ENCODE measurements around the gene NPIPA1.
"Not testable (repeated sequence)": the region's sequence is repeated elsewhere in the genome, so short reads cannot be mapped to it uniquely, and the experiment has no call there.

NPIPA1 gene

DNA sequence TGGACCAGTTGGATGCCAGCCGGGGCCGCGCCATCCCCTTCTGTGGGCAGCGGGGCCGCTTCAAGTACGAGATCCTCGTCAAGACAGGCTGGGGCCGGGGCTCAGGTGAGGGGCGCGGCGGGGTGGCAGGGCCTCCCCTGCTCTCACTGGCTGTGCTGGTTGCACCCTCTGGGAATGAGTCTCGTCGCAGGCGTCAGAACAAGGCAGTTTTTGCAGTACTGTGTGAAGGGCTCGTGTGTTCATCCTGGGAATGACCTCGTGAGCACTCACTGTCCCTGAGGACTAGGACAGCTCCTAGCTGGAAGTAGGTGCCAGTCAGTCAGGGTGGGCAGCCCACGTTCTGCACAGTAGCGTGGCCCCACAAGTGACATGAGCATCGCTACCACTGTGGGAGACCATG is 6.3 kb upstream of the NPIPA1 start:
- not testable (repeated sequence) for DNase-seq

DNA sequence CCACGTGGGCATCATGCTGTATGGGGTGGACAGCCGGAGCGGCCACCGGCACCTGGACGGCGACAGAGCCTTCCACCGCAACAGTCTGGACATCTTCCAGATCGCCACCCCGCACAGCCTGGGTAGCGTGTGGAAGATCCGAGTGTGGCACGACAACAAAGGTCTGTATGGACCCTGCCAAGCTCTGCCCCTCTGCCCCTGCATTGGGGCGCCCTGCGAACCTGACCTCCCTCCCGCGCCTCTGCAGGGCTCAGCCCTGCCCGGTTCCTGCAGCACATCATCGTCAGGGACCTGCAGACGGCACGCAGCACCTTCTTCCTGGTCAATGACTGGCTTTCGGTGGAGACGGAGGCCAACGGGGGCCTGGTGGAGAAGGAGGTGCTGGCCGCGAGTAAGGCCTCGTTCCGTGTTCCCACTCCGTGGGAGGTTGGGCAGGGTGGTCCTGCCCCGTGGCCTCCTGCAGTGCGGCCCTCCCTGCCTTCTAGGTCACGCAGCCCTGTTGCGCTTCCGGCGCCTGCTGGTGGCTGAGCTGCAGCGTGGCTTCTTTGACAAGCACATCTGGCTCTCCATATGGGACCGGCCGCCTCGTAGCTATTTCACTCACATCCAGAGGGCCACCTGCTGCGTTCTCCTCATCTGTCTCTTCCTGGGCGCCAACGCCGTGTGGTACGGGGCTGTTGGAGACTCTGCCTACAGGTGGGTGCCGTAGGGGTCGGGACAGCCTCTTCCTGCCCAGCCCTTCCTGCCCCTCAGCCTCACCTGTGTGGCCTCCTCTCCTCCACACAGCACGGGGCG is 4.5 kb upstream of the NPIPA1 start:
- not testable (repeated sequence) for DNase-seq

DNA sequence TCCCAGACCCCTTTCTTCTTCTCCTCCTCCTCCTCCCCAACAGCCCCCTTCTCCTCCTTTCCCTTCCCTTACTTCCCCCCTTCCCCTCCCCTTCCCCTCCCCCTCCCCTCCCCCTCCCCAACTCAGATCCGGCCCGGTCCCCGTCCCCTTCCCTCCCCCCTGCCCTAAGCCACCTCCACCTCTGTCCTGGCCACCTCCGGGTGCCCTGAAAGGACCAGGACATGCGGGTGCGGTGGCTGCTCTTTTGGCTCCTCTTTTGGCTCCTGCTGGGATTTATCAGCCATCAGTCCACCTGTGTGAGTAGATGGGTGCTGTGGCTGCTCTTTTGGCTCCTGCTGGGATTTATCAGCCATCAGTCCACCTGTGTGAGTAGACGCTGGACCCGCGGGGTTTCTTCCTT is 751 bp downstream of the NPIPA1 start:
- DNase-seq, result not testable (repeated sequence)

DNA sequence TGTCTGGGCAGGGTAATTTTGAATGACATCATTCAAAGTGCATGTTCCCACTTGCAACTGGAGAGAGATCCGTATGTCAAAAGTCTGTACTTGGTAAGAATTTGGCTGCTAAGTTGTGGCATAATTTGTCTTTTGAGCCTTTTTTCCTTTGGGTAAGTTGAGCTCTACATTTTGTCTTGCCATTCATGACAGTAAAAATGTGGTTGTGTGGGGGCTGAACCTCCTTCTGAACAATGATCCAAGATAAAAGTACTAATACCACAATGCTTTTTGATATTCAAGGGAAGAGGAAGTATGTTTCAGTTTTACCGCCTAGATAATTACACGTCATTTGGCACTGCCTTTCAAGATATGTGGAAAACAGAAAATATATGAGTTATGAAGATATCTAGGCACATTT is 5.4 kb downstream of the NPIPA1 start:
- DNase-seq, result not testable (repeated sequence)

DNA sequence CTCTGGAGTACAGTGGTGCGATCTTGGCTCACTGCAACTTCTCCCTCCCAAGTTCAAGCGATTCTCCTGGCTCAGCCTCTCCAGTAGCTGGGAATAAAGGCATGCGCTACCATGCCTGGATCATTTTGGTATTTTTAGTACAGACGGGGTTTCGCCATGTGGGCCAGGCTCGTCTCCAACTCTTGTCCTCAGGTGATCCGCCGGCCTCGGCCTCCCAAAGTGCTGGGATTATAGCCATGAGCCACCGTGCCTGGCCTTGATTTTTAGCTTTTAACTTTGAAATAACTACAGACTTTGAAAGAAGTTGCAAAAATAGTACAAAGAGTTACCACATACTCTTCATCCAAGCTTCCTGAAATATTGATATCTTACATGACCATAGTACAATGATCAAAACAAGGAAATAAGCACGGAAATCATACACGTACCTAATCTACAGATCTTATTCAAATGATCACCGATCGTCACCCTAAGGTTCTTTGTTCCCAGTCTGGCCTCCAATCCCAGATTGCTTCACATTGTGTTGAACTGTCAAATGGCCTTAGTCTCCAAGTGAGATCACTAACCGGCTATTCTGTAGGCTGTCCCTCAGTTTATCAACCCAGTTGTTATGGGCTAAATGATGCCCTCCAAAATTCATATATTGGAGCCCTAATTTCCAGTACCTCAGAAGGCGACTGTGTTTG is 18.4 kb downstream of the NPIPA1 start:
- no peak for DNase-seq

DNA sequence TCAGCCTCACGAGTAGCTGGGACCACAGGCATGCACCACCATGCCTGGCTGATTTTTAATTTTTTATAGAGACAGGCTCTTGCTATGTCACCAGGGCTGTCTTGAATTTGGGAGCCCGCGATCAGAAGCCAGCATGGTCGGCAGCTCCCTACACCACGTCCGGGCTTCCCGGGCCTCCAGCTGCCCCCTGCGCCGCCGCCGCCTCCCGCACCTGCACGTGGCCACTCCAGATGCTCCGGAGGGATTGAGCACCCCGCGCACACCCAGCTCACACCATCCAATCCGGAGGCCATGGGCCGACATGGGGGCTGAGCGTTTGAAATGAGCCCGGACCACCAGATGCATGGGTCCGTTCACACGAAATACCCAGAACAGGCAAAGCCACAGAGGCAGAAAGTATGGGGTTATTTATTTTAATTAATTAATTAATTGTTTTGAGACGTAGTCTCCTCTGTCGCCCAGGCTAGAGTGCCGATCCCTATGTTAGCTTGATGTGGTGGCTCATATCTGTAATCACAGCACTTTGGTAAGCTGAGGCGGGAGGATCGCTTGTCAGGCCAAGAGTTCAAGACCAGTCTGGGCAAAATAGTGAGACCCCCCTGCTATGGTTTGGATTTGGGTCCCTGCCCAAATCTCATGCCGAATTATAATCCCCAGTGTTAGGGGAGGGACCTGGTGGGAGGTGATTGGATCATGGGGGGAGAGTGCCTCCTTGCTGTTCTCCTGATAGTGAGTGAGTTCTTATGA is 20.5 kb downstream of the NPIPA1 start:
- DNase-seq, result no peak

DNA sequence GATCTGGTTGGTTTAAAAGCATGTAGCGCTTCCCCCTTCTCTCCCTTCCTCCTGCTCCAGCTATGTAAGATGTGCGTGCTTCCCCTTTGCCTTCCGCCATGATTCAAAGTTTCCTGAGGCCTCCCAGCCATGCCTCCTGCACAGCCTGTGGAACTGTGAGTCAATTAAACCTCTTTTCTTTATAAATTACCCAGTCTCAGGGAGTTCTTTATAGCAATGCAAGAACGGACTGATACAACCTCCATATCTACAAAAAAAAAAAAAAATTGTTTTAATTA is 21.0 kb downstream of the NPIPA1 start:
- no peak for DNase-seq

DNA sequence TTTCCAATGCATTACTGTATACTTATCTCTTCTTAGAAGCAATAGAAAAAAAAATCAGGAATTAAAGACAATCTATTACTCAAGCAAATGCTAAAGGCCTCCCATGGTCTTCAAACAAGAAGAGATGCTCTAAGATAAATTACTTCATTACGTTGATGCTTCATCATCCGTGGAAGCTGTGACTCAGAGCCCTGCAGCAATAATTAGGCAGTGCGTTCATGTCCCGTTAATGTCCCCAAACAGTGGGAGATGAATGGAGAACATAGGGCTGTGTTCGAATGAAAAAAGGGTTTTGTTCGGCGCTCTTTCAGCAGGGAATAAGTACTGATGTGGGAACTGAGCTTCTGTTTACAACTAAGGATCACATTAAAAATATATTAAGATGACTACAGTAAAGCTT is 21.7 kb downstream of the NPIPA1 start:
- DNase-seq, result no peak

DNA sequence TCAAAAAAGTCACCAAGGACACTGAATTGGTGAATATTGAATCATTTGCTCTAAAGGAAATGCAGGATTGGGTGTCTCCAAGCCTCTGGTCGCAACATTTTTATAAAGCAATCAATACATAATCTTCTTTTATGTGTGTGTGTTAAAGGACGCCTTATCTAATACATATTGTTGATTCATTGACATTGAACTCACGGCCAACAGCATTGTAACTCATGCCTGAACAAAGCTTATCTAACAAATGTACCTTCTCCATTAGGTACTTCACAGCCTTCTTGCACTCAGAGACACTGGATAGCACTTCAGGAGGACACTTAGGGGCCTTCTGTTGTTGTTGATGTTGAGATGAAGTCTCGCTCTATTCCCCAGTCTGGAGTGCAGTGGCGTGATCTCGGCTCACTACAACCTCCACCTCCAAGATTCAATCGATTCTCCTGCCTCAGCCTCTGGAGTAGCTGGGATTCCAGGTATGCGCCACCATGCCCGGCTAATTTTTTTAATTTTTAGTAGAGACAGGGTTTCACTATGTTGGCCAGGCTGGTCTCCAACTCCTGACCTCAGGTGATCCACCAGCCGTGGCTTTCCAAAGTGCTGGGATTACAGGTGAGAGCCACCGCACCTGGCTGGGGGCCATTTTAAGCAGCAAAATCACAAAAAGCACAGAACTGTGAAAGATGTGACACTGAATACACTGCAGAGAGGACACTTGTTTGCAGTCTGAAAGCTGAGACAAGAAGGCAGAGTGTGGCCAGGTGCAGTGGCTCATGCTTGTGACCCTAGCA is 24.4 kb downstream of the NPIPA1 start:
- no peak for DNase-seq

DNA sequence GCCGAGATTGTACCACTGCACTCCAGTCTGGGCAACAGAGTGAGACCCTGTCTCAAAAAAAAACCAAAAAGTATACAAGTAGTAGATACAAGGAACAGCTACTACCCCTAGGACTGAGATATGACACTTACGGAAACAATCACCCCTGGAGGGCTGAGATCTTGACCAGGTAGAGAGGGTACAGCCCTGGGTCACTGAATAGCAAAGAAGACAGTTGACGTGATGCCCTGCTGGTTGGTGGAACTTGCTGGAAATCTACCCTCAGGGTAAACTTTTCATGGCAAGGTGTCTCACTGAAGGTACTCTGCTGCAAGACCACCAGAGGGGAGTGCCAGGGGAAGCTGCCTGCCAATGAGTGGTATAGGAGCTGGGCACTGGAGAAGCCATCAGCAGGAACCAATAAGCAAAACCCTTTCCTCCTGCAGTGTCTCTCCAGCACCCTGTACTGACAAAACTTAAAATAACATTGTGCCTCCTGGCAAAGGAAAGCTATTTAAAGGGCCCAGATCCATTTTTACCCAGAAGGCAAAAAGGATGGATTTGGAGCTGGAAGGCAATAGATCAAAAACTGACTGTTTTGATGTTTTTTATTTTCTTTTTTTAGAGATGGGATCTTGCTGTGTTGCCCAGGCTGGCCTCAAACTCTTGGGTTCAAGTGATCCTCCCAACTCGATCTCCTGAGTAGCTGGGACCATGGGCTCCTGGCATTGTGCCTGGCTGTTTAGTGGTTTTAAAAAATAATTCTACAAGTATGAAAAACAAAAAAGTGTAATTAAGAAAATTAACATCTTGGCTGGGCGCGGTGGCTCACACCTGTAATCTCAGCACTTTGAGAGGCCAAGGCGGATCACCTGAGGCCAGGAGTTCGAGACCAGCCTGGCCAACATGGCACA is 26.3 kb downstream of the NPIPA1 start:
- no peak for DNase-seq

DNA sequence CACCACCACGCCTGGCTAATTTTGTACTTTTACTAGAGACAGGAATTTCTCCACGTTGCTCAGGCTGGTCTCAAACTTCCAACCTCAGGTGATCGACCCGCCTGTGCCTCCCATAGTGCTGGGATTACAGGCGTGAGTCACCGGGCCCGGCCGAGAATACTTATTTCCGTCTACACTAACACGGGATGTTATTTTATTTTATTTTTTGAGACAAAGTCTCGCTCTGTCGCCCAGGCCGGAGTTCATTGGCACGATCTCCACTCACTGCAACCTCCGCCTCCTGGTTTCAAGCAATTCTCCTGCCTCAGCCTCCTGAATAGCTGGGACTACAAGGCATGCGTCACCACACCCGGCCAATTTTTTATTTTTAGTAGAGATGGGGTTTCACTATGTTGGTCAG is 28.1 kb downstream of the NPIPA1 start:
- DNase-seq, result no peak

DNA sequence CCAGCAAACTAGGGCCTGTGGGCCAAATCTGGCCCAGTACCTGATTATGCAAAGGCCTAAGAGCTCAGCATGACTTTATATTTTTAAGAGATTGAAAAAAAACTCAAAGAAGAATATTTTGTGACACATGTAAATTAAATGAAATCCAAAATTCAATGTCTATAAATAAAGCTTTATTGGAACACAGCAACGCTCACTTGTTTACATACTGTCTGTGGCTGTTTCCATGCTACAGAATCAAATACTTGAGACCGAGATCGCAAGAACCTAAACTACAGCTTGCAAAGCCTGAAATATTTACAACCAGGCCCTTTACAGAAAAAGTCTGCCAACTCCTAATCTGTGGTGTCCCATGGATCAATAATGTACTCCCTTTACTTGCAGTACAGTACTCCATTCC is 32.6 kb downstream of the NPIPA1 start:
- DNase-seq, result not testable (repeated sequence)

DNA sequence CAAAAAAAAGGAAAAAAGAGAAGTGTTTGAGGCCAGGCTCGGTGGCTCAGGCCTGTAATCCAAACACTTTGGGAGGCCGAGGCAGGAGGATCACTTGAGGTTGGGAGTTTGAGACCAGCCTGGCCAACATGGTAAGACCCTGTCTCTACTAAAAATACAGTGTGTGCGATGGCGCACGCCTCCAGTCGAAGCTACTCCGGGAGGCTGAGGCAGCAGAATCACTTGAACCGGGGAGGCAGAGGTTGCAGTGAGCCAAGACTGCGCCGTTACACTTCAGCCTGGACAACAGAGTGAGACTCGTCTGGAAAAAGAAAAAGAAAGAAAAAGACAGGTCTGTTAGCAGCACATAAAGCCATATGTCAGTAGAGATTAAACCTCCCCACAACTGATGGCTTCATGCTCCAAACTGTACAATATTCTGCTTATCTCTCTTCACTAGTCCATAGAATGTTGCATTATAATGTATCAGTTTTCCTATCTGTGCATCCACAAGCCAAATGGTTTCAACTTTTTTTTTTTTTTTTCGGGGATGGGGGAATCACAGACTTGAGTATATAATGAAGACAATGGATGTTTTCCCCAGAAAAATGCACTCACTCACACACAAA is 34.5 kb downstream of the NPIPA1 start:
- DNase-seq, result not testable (repeated sequence)

DNA sequence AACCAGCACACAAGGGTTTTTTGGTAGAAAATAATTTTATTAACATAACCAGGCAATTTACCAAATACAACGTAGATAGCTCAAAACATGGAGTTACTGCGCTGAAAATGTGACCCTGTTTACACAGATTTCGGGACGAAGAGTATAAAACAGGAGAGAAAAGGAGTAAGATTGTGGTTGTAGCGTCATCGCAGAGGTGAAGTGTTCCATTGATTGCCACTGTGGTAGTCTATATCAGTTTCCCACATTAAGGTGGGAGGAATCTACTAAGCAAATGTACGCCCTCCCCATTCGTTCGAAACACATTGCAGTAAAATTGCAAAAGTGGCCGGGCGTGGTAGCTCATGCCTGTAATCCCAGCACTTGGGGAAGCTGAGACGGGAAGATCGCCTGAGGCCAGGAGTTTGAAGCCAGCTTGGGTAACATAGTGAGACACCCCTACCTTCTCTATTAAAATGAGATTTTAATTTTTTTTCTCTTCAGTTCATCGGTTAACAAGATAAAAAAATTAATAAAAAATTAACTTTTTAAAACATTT is 36.6 kb downstream of the NPIPA1 start:
- DNase-seq, result not testable (repeated sequence)

DNA sequence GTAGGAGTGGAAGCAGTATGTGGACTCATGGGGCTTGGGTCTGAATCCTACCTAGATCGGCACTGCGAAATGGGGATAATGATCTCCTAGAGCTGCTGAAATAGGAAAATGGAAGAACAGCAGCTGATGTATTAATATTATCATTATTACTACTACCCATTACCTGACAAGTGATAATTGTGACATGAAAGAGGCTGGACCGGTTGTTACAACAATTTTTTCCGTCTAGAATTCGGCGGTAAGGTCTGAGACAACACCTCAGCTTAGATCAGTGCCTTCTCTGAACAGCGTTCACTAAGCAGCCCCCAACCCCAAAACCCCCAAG is 37.0 kb downstream of the NPIPA1 start:
- DNase-seq, result not testable (repeated sequence)

DNA sequence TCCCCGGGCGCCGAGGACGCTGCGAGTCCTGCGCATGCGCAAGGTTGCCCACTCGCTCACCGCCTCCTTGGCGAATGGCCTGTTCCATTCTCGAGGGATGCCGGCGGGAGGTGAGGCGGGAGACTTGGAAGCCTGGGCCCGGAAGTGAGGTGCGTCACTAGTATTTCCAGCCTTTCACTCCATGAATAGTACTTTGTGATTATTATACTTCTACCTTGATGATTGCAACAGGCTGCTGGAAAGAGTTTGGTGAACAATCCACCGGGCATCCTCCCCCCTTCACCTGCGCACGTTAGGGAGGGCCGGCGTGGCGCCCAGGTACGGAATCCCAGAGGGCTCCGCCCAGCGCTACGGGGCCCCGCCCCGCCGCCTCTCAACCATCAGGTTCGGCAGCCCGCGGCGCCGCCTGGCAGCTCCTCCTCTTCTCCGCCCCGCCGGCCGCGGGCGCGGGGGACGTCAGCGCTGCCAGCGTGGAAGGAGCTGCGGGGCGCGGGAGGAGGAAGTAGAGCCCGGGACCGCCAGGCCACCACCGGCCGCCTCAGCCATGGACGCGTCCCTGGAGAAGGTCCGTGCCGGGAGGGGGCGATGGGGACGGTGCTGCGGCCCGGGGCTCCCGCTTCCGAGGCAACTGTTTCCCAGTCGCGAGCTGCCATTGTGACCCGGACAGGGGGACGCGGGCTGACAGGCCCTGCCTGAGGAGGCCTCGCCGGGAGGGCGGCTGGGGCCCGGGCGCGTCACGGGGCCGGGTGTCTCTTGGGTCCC is 37.6 kb downstream of the NPIPA1 start, which contains the start of gene PDXDC1:
TSS of gene PDXDC1 (plus strand) at position 371 of the 762 bp plus-strand sequence. CDS start at position 545, 174 bp downstream.
- peak; percentile 86 for DNase-seq

DNA sequence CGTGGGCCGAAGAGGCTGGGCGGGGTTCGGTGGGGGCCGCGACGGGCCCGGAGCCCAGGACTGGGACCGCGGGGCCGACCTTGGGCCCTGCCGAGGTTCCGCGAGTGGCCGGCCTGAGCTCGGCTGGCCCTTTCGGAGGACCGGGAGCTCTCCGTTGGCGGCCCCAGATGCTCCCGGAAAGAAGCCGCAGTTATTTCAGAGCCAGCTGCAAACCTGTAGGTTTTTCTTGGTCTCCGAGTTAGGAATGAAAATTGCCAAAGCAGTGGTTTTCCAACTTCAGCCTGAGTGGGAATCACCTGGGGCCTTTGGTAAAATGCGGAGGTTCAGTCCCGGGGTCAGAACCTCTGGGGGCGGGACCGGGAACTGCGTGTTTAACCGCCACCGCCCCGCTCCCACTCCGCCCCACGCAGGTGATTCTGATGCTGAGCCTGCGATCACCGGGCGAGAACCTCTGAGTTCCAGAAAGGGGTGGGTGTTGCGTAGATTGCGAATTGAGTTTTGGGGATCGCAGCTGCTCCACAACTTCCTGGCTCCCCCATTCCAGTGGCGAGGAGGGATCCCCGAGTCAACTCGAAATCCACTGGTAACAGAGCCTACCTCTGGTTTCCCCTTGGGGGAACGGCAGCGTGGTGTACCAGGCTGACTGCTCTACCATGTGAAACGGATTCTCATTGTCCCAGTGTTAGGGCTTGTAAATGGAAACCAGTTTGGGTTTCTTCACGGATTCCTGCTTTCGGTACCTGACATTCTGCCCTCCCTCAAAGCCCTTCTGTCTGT is 38.4 kb downstream of the NPIPA1 start:
- DNase-seq, result not testable (repeated sequence)

DNA sequence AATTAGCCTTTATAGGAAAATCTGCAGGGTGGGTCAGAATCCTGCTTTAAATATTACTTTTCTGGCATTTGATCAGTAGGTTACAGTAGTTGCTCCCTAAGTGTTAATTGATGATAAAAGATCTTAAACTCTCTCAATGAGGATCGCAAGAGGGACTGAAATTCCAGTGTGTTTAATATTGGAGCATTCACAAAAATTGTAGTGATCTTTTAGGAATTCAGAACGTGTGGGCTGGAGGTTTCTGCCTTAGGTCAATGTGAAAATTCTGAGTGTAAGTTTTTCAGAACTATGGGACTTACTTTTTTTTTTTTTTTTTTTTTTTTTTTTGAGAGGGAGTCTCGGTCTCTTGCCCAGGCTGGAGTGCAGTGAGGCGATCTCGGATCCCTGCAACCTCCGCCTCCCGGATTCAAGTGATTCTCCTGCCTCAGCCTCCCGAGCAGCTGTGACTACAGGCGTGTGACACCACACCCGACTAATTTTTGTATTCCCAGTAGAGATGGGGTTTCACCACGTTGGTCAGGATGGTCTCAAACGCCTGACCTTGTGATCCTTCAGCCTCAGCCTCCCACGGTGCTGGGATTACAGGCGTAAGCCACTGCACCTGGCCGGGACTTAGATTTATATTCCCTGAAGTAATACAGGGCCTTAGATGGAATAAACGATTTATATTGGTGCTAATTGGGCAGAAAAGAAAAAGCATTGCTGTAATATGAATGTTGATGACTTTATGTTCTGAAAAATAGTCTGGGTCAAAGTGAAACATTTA is 39.9 kb downstream of the NPIPA1 start:
- DNase-seq, result not testable (repeated sequence)

DNA sequence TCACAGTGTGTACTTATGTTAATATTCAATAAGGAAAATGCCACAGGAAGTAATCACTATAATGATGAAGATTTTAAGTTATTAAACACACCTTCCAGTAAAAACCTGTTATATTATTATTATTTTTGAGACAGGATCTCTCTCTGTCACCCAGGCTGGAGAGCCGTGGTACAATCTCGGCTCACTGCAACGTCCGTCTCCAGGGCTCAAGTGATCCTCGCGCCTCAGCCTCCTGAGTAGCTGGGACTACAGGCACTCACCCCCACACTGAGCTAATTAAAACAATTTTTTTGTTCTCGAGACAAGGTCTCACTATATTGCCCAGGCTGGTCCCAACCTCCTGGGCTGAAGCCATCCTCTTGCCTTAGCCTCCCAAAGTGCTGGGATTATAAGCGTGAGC is 41.0 kb downstream of the NPIPA1 start:
- DNase-seq, result not testable (repeated sequence)

Data from amniotic stem cell (primary cell).